HG03103 (cell line): ENCODE results near the gene SETD1A.

Experiments used
- ATAC-seq: cut with Tn5 transposase; IDR thresholded peaks from one replicate; pipeline ENCODE4 v1.9.1; 2021; ENCODE audit warnings: low read depth; ENCODE audit not compliant: unreplicated experiment

SETD1A gene

GRCh38 chr16:30953111-30953510 lies 4.4 kb upstream of the SETD1A start:
- ATAC-seq: no peak

- ATAC-seq: no peak
These were observed 3.9 kb upstream of the SETD1A start for GRCh38 chr16:30953511-30954124.

GRCh38 chr16:30954993-30955392 lies 2.6 kb upstream of the SETD1A start:
- no peak for ATAC-seq

- peak; percentile 46 for ATAC-seq
These were observed 726 bp upstream of the SETD1A start for GRCh38 chr16:30956601-30957455.

GRCh38 chr16:30958175-30959079 lies 873 bp downstream of the SETD1A start:
- peak; percentile 25 for ATAC-seq

- no peak for ATAC-seq
These were observed 3.8 kb downstream of the SETD1A start for GRCh38 chr16:30961384-30961783.

GRCh38 chr16:30963925-30964511 lies 6.5 kb downstream of the SETD1A start:
- ATAC-seq: no peak

GRCh38 chr16:30964574-30965226 lies 7.1 kb downstream of the SETD1A start:
- ATAC-seq: no peak

- no peak for ATAC-seq
These were observed 7.9 kb downstream of the SETD1A start for GRCh38 chr16:30965436-30965835.

- no peak for ATAC-seq
These were observed 8.6 kb downstream of the SETD1A start for GRCh38 chr16:30966033-30966619.

GRCh38 chr16:30967795-30968194 lies 10.2 kb downstream of the SETD1A start:
- ATAC-seq: no peak

- no peak for ATAC-seq
These were observed 11.8 kb downstream of the SETD1A start for GRCh38 chr16:30969246-30969842.

GRCh38 chr16:30971298-30971697 lies 13.7 kb downstream of the SETD1A start:
- ATAC-seq: no peak

- ATAC-seq: no peak
These were observed 15.3 kb downstream of the SETD1A start for GRCh38 chr16:30972872-30973271.

- ATAC-seq: no peak
These were observed 16.8 kb downstream of the SETD1A start for GRCh38 chr16:30974348-30974747.

GRCh38 chr16:30976486-30976885 lies 18.9 kb downstream of the SETD1A start:
- ATAC-seq: no peak

- no peak for ATAC-seq
These were observed 19.9 kb downstream of the SETD1A start for GRCh38 chr16:30977502-30977901.

- ATAC-seq: no peak
These were observed 21.8 kb downstream of the SETD1A start for GRCh38 chr16:30979170-30980022.

GRCh38 chr16:30980023-30980371 lies 22.4 kb downstream of the SETD1A start:
- no peak for ATAC-seq
